ENCODE results near the gene NUDT22. TPM values are rescaled to one million over a fixed set of nuclear protein-coding genes. Genes with fewer than 3 reads are reported as not detected.

The NUDT22 gene
- total and polyA plus RNA-seq, 2 donors (not counting 1 experiment from before 2014, with no cell fraction given) = 104 to 139 TPM

DNA sequence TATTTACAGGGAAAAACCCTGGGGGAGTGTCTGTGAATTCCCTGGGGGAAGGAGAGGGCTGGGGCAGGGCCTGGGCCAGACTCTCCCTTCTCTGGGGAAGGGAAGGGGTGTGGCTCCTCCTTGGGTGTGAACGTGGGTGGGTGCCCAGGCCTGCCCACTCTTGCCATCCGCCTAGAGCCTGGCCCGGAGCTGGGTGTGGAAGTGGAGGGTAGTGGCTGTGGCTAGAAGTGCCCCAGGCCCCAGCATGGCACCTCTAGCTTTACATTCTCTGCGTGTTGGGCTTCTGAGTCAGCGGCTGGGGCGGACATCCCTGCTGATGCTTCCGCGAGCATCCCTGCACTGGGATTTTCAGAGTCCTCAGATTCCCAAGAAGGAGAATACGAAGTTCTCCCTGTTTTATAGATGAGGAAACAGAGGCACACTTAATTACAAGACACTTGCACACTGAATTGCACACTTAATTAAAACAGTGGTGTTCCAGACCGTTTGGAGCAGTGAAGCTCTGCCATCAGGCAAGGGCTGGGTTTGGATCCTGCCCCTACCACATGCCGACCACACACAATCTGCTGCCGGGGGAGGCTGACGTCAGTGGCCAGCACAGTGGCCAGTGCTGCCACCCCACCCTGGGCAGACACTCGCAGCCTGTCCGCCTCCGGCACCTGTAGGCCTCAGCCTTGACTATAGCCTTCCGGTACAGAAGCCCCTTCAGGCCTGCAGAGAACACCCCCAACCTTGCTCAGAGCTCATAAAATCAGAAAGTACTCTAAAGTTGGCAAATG lies 50.8 kb downstream of the NUDT22 start:
- H3K9ac ChIP-seq (ENCODE audit: low read length) = no peak overlapping the region
- peaks cover 2 to 3% of the 10 kb centered on the region in 2 donors for H3K4me1 ChIP-seq (ENCODE audit: control insufficient read depth in 2 of 2, insufficient read depth in 2 of 2, low read length in 2 of 2)
- H3K9me3 ChIP-seq (ENCODE audit: control extremely low read depth in 1 of 3, control insufficient read depth in 2 of 3, insufficient read depth in 1 of 3, low read length in 2 of 3) = no peaks in the 10 kb centered on the region
- ChIA-PET POLR2A (interaction anchor here (0.6 to 1.2 kb wide), 2 partner anchors 8 to 31 kb away, joined by 3 read pairs; no protein-coding TSS in a partner anchor), CTCF (interaction anchor here (0.7 to 2.1 kb wide), 5 partner anchors 24 to 72 kb away, joined by 3 to 10 read pairs (median 4); partner anchors contain the start of genes CATSPERZ and ESRRA)
- peaks cover 2% of the 10 kb centered on the region for H3K4me1 Mint-ChIP-seq
- no peaks in the 10 kb centered on the region for H3K9me3 Mint-ChIP-seq (ENCODE audit: insufficient read depth)
- H3K27ac ChIP-seq (ENCODE audit: low read length in 2 of 2) = no peak overlapping the region
- no peak overlapping the region for H3K27ac Mint-ChIP-seq
- H3K36me3 ChIP-seq (replicated peaks in 1 of 2; ENCODE audit: control extremely low read depth in 1 of 2, control insufficient read depth in 1 of 2, extremely low read depth in 1 of 2, insufficient read depth in 2 of 2, low read length in 1 of 2) = peaks cover 0 to 13% of the 10 kb centered on the region in 2 experiments
- peaks cover 3% of the 10 kb centered on the region for H3K79me2 ChIP-seq (ENCODE audit: control insufficient read depth, insufficient read depth, low read length)
- WGBS (ENCODE audit: insufficient coverage) = 96% methylated on average over 13 of the region's 17 CpGs
- no peaks in the 10 kb centered on the region for H3K27me3 Mint-ChIP-seq
- DNase-seq (no peak), ATAC-seq (ENCODE audit: low read depth) (no peak)
- H3K4me3 ChIP-seq (ENCODE audit: control extremely low read depth in 1 of 5, extremely low read depth in 1 of 5, insufficient read depth in 1 of 5, low read depth in 2 of 5, low read length in 4 of 5) = no peak overlapping the region
- no peak overlapping the region for H2AFZ ChIP-seq (ENCODE audit: insufficient read depth, low read depth, low read length, poor library complexity, severe bottlenecking)
- TF ChIP-seq EZH2 (IDR thresholded peaks at IDR 0.05; ENCODE audit: borderline replicate concordance, insufficient read depth, low read depth, low read length, poor library complexity, severe bottlenecking) = no peak
- TF ChIP-seq, protein P1, sequence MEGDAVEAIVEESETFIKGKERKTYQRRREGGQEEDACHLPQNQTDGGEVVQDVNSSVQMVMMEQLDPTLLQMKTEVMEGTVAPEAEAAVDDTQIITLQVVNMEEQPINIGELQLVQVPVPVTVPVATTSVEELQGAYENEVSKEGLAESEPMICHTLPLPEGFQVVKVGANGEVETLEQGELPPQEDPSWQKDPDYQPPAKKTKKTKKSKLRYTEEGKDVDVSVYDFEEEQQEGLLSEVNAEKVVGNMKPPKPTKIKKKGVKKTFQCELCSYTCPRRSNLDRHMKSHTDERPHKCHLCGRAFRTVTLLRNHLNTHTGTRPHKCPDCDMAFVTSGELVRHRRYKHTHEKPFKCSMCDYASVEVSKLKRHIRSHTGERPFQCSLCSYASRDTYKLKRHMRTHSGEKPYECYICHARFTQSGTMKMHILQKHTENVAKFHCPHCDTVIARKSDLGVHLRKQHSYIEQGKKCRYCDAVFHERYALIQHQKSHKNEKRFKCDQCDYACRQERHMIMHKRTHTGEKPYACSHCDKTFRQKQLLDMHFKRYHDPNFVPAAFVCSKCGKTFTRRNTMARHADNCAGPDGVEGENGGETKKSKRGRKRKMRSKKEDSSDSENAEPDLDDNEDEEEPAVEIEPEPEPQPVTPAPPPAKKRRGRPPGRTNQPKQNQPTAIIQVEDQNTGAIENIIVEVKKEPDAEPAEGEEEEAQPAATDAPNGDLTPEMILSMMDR (IDR thresholded peaks at IDR 0.05) = no peak
- H3K4me2 ChIP-seq (replicated peaks; ENCODE audit: low read depth, low read length, poor library complexity, severe bottlenecking) = no peak overlapping the region
- H3K4me3 Mint-ChIP-seq = no peak overlapping the region
- H4K20me1 ChIP-seq (ENCODE audit: control insufficient read depth, insufficient read depth, low read length, poor library complexity, severe bottlenecking) = no peaks in the 10 kb centered on the region
- no peaks in the 10 kb centered on the region for H3K27me3 ChIP-seq (replicated peaks in 1 of 4; ENCODE audit: control extremely low read depth in 1 of 4, control insufficient read depth in 3 of 4, insufficient read depth in 4 of 4, low read length in 3 of 4)
- intact Hi-C loops (cut with micrococcal nuclease) = no loop called here
